Mesenchymal stem cell (in vitro differentiated cells and primary cell): Measurements from ENCODE around the gene RSAD1.

ENCODE experiments used
- DNase-seq: peaks from one replicate; pipeline ENCODE4 v3.0.0-alpha.2; 2013
- H2AFZ ChIP-seq: one replicate; pipeline ENCODE4 v1.6.1; 2013; ENCODE audit warnings: low read depth, mild to moderate bottlenecking, control low read depth, inconsistent platforms, low read length, moderate library complexity
- H2AK5ac ChIP-seq: 2 replicates; pipeline ENCODE4 v1.6.1; 2013; ENCODE audit warnings: low read length, moderate library complexity, mild to moderate bottlenecking, inconsistent platforms; ENCODE audit not compliant: severe bottlenecking
- H2BK120ac ChIP-seq: one replicate; pipeline ENCODE4 v1.6.1; 2013; ENCODE audit warnings: low read depth, mild to moderate bottlenecking, inconsistent platforms, low read length, moderate library complexity
- H2BK12ac ChIP-seq, 2 experiments: one replicate each; pipeline ENCODE4 v1.6.1; 2013; ENCODE audit warnings: inconsistent platforms in 2 of 2, low read length in 2 of 2, mild to moderate bottlenecking in 2 of 2, moderate library complexity in 2 of 2, control low read depth in 1 of 2
- H2BK15ac ChIP-seq: one replicate; pipeline ENCODE4 v1.6.1; 2013; ENCODE audit warnings: mild to moderate bottlenecking, low read depth, inconsistent platforms; ENCODE audit not compliant: poor library complexity, severe bottlenecking
- H2BK5ac ChIP-seq: 2 replicates; pipeline ENCODE4 v1.6.1; 2013; ENCODE audit warnings: low read depth, mild to moderate bottlenecking, low read length, control low read depth, inconsistent platforms; ENCODE audit not compliant: poor library complexity, severe bottlenecking
- H3K14ac ChIP-seq, 2 experiments: one replicate each; pipeline ENCODE4 v1.6.1; 2013; ENCODE audit warnings: inconsistent platforms in 2 of 2, low read length in 2 of 2, control low read depth in 1 of 2, mild to moderate bottlenecking in 1 of 2, moderate library complexity in 1 of 2
- H3K18ac ChIP-seq, 2 experiments: one replicate each; pipeline ENCODE4 v1.6.1; 2013; ENCODE audit warnings: inconsistent platforms in 2 of 2, low read length in 2 of 2, control low read depth in 1 of 2, low read depth in 1 of 2, mild to moderate bottlenecking in 1 of 2
- H3K23ac ChIP-seq, 2 experiments: one replicate each; pipeline ENCODE4 v1.6.1; 2013; ENCODE audit warnings: inconsistent platforms in 2 of 2, low read length in 2 of 2, mild to moderate bottlenecking in 2 of 2, moderate library complexity in 2 of 2, control low read depth in 1 of 2
- H3K27ac ChIP-seq: 2 replicates; pipeline ENCODE4 v1.5.1; 2013; ENCODE audit warnings: mild to moderate bottlenecking, moderate library complexity, low read length, control low read depth, inconsistent platforms; ENCODE audit not compliant: poor library complexity, severe bottlenecking
- H3K27me3 ChIP-seq, 2 experiments: 2 replicates each; pipeline versions ENCODE4 v1.6.1 to v1.7.0; 2013; ENCODE audit warnings: low read length in 2 of 2, mild to moderate bottlenecking in 2 of 2, moderate library complexity in 2 of 2, control low read depth in 1 of 2, inconsistent platforms in 1 of 2; ENCODE audit not compliant: control insufficient read depth in 1 of 2, insufficient read depth in 1 of 2
- H3K36me3 ChIP-seq, 2 experiments: 2 replicates each; pipeline versions ENCODE4 v1.6.1 to v1.7.0; 2013; ENCODE audit warnings: low read length in 2 of 2, control low read depth in 1 of 2, inconsistent platforms in 1 of 2, low read depth in 1 of 2, mild to moderate bottlenecking in 1 of 2; ENCODE audit not compliant: insufficient read depth in 2 of 2, control insufficient read depth in 1 of 2
- H3K4ac ChIP-seq, 2 experiments: one replicate each; pipeline ENCODE4 v1.6.1; 2013; ENCODE audit warnings: inconsistent platforms in 2 of 2, low read length in 2 of 2, mild to moderate bottlenecking in 2 of 2, moderate library complexity in 2 of 2, control low read depth in 1 of 2, low read depth in 1 of 2
- H3K4me1 ChIP-seq: 2 replicates; pipeline ENCODE4 v1.6.1; 2013; ENCODE audit warnings: low read depth, low read length, control low read depth; ENCODE audit not compliant: control insufficient read depth, insufficient read depth
- H3K4me2 ChIP-seq: 2 replicates; pipeline ENCODE4 v1.6.1; 2013; ENCODE audit warnings: low read length, mild to moderate bottlenecking, inconsistent platforms; ENCODE audit not compliant: poor library complexity, severe bottlenecking
- H3K4me3 ChIP-seq, 2 experiments: 2 replicates each; pipeline versions ENCODE4 v1.5.1 to v1.7.0; 2013; ENCODE audit warnings: low read length in 2 of 2, mild to moderate bottlenecking in 2 of 2, control low read depth in 1 of 2, low read depth in 1 of 2; ENCODE audit not compliant: insufficient read depth in 1 of 2
- H3K79me1 ChIP-seq: replicated peaks from 2 replicates; pipeline ENCODE4 v1.6.1; 2013; ENCODE audit warnings: mild to moderate bottlenecking, control low read depth, low read length, inconsistent platforms; ENCODE audit not compliant: poor library complexity, severe bottlenecking
- H3K9ac ChIP-seq: 2 replicates; pipeline ENCODE4 v1.7.0; 2013; ENCODE audit warnings: mild to moderate bottlenecking, low read length, moderate library complexity
- H3K9me3 ChIP-seq: 2 replicates; pipeline ENCODE4 v1.7.0; 2013; ENCODE audit warnings: mild to moderate bottlenecking, low read length; ENCODE audit not compliant: control insufficient read depth
- H4K8ac ChIP-seq: one replicate; pipeline ENCODE4 v1.6.1; 2013; ENCODE audit warnings: inconsistent platforms, mild to moderate bottlenecking, low read length, moderate library complexity
- H4K91ac ChIP-seq: one replicate; pipeline ENCODE4 v1.6.1; 2013; ENCODE audit warnings: mild to moderate bottlenecking, low read length, inconsistent platforms
- WGBS: methylation state at CpG from one replicate; pipeline ENCODE4 v1.1.7; 2013; ENCODE audit warnings: mixed read lengths; 5-methylcytosine and 5-hydroxymethylcytosine counted together

Gene RSAD1

DNA sequence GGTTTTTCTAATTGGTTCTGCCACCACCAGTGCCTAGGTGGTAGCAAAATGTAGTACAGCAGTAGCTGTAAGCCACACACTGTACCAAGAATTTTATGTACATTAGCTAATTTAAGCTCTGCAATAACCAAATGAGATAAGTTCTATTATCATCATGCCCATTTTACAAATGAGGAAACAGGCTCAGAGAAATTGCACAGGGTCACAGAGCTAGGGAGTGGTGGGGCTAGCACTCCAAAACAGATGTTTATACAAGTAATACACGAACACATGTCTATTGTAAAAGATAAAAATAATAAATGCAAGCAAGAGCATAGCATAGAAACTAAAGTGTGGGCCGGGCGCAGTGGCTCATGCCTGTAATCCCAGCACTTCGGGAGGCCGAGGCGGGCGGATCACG lies 13.6 kb downstream of the RSAD1 start:
- WGBS = 93% methylated on average over 7 of the region's 8 CpGs

DNA sequence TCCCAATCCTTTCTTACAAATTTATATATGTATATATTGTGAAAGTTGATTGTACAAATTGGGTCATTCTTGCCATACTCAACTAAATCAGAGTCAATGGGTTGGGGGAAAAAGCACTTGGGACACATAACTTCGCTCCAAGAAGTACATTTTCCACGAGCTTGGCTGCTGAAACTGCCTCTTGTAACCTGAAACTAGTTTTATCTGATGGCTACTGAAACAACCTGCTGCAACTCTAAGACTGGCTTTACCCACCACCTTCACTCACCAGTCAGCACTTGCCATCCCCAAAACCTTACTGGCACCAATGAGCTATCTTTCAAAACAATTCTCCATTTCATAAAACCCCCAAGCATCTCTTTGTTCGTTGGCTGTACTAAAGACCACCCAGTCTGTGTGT lies 15.1 kb downstream of the RSAD1 start:
- Histone ChIP-seq H2AK5ac (no peak overlapping the region), H2BK120ac (no peak overlapping the region), H2BK5ac (no peak overlapping the region), H3K27me3 (no peaks in the 10 kb centered on the region), H3K9me3 (no peaks in the 10 kb centered on the region), H3K4me3 (no peak overlapping the region), H3K9ac (no peak overlapping the region), H3K36me3 (no peaks in the 10 kb centered on the region), H3K4me2 (no peak overlapping the region), H4K8ac (no peak overlapping the region), H3K23ac (no peak overlapping the region), H2BK12ac (no peak overlapping the region), H2AFZ (no peak overlapping the region), H3K18ac (no peak overlapping the region), H3K27ac (no peak overlapping the region), H3K4me1 (no peaks in the 10 kb centered on the region), H3K4ac (no peak overlapping the region), H3K14ac (no peak overlapping the region), H2BK15ac (no peak overlapping the region), H3K79me1 (no peaks in the 10 kb centered on the region), H4K91ac (no peak overlapping the region)
- DNase-seq = no peak
- WGBS = 49% methylated on average over 2 of the region's 3 CpGs

More for the DNA sequence above, 13.6 kb downstream of the RSAD1 start:
- Histone ChIP-seq H3K79me1 (no peaks in the 10 kb centered on the region), H3K36me3 (peaks cover 4 to 6% of the 10 kb centered on the region in 2 experiments), H3K4me2 (no peak overlapping the region), H3K27ac (no peak overlapping the region), H4K8ac (no peak overlapping the region), H2BK12ac (no peak overlapping the region), H3K14ac (no peak overlapping the region), H2AK5ac (no peak overlapping the region), H3K9ac (no peak overlapping the region), H2BK5ac (no peak overlapping the region), H3K4ac (no peak overlapping the region), H3K27me3 (no peaks in the 10 kb centered on the region), H3K4me3 (no peak overlapping the region), H2BK120ac (no peak overlapping the region), H2AFZ (no peak overlapping the region), H3K4me1 (no peaks in the 10 kb centered on the region), H3K23ac (no peak overlapping the region), H3K9me3 (no peaks in the 10 kb centered on the region), H3K18ac (no peak overlapping the region), H4K91ac (no peak overlapping the region), H2BK15ac (no peak overlapping the region)
- DNase-seq = no peak

DNA sequence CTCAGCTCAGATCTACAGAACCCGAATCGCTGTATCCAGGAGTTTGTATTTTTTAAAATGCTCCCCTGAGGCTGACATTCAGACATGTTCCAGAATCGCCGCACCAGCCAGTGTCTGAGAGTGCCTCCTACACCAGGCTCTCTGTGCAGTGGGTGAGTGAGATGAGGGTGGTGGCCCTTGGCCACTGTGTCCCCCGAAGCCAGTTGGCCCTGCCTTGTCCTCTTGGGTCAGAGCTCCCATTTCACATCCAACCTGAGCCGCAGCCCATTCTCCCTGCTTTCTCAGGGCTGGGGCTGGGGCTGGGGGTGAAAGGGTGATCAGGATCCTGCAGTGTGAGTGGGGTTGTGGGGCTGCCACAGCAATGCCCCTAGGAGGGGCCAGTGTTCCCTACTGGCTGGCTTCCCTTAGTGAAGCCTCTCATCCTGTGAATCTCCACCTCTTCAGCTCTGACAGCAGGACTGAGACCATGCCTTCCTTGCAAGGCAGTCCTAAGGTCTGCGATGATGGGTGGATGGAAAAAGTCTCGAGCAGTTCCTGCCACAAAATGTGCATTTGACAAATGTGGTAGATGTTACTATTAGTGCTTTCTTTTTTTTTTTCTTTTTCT lies 16.7 kb downstream of the RSAD1 start:
- Histone ChIP-seq H3K9me3 (no peaks in the 10 kb centered on the region), H2BK5ac (no peak overlapping the region), H2AK5ac (no peak overlapping the region), H3K4ac (no peak overlapping the region), H2BK15ac (no peak overlapping the region), H3K9ac (no peak overlapping the region), H3K14ac (no peak overlapping the region), H3K79me1 (no peaks in the 10 kb centered on the region), H2BK120ac (no peak overlapping the region), H3K18ac (no peak overlapping the region), H3K4me3 (no peak overlapping the region), H2AFZ (no peak overlapping the region), H3K23ac (no peak overlapping the region), H4K8ac (no peak overlapping the region), H4K91ac (no peak overlapping the region), H2BK12ac (no peak overlapping the region), H3K27me3 (no peaks in the 10 kb centered on the region), H3K36me3 (no peaks in the 10 kb centered on the region), H3K4me1 (no peaks in the 10 kb centered on the region), H3K27ac (no peak overlapping the region), H3K4me2 (no peak overlapping the region)
- WGBS = 95% methylated on average over 6 of the region's 8 CpGs
- DNase-seq = no peak

DNA sequence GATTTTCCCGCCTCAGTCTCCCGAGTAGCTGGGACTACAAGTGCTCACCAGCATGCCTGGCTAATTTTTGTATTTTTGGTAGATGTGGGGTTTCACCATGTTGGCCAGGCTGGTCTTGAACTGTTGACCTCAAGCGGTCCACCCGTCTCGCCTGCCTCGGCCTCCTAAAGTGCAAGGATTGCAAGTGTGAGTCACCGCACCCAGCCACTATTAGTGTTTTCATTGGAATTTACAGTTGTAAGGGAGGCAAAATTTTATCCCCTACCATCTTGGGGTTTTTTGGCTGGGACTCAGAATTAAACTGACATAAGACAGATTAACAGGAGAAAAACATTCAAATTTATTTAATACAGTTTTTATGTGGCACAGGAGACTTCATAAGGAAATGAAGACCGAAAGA lies 17.3 kb downstream of the RSAD1 start:
- H3K4me3 ChIP-seq = no peak overlapping the region
- H2BK15ac ChIP-seq = no peak overlapping the region
- H3K9me3 ChIP-seq = no peaks in the 10 kb centered on the region
- no peak overlapping the region for H3K27ac ChIP-seq
- H3K18ac ChIP-seq = no peak overlapping the region
- no peaks in the 10 kb centered on the region for H3K36me3 ChIP-seq
- no peak for DNase-seq
- no peaks in the 10 kb centered on the region for H3K27me3 ChIP-seq
- no peak overlapping the region for H2AK5ac ChIP-seq
- H4K91ac ChIP-seq = no peak overlapping the region
- no peak overlapping the region for H2BK12ac ChIP-seq
- no peak overlapping the region for H3K14ac ChIP-seq
- no peaks in the 10 kb centered on the region for H3K79me1 ChIP-seq
- H4K8ac ChIP-seq = no peak overlapping the region
- no peak overlapping the region for H3K23ac ChIP-seq
- H3K9ac ChIP-seq = no peak overlapping the region
- H2AFZ ChIP-seq = no peak overlapping the region
- no peak overlapping the region for H3K4ac ChIP-seq
- WGBS = 79% methylated on average over 8 of the region's 8 CpGs
- no peak overlapping the region for H2BK120ac ChIP-seq
- no peak overlapping the region for H2BK5ac ChIP-seq
- H3K4me1 ChIP-seq = no peaks in the 10 kb centered on the region
- H3K4me2 ChIP-seq = no peak overlapping the region
